HG03280 (cell line): Measurements from ENCODE around the gene GPRIN3.

Experiments
- ATAC-seq: cut with Tn5 transposase; IDR thresholded peaks from one replicate; pipeline ENCODE4 v1.9.1; 2021; ENCODE audit warnings: mild to moderate bottlenecking, moderate library complexity; ENCODE audit not compliant: unreplicated experiment

Gene GPRIN3

DNA sequence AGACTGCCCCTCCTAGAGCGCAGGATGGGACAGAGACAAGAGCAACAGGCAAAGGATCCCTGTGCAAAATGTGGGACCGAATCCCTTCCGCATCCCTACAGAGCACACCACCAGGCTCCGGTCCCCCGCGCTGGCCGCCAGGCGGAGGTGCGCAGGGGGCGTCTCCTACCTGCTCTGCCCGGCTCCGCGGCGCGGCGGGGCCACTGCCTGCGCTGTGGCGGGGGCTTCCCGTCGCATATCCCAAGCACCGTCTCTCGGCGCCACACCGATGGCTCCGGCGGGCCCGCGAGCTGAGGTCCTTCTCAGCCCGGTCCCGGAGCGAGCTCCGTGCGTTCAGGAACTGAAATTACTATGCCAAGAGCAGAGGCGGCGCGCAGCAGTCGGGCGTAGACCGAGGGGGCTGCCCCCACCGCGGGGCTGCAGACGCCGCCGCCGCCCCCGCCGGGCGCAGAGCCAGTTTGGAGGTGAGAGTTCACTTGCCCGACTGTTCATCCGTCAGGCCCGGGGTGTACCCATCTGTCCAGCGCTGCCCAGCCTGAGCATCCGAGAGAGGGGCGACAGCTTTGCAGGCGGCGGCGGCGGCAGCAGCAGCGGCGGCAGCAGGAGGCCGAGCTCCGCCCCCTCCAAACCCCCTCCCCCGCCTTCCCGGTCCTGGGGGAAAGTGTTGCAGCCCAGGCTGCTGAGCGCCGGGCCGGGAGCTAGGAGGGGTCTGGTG, at the start of gene GPRIN3:
GPRIN3 (minus strand) TSS at position 355 of the 715 bp plus-strand sequence. CDS start 57,690 bp downstream, outside the sequence.
- ATAC-seq, result no peak

DNA sequence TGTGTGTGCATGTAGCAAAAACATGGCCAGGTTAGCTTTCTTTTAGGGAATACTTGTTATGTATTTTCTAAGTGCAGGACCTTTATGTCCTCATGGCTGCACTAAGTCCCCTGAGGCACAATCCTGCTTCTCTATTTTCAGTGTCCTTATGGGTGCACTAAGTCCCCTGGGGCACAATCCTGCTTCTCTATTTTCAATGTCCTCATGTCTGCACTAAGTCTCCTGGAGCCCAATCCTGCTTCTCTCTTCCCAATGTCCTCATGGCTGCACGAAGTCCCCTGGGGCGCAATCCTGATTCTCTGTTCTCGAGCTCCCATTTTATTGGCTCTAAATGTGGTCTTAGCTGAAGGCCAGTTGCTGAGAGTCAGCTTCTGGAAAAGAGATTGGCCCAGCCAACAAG, 49.7 kb upstream of the GPRIN3 start:
- no peak for ATAC-seq

DNA sequence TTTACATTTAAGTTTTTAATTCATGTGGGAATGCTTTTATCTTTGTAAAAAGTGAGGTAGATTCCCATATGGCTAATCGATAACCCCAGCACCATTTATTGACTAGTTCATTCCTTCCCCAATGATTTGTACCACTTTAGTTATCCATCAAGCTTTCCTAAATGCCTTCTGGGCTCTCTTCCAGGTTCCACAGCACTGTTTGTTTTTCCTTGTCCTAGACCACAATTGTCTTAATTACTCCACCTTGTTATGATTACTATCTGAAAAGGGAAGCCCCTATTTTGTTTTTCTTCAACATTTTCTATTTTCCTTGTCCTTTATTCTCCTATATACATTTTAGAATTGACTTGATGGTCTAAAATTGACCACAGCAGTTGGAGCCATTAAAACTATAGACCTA, 48.5 kb upstream of the GPRIN3 start:
- no peak for ATAC-seq

DNA sequence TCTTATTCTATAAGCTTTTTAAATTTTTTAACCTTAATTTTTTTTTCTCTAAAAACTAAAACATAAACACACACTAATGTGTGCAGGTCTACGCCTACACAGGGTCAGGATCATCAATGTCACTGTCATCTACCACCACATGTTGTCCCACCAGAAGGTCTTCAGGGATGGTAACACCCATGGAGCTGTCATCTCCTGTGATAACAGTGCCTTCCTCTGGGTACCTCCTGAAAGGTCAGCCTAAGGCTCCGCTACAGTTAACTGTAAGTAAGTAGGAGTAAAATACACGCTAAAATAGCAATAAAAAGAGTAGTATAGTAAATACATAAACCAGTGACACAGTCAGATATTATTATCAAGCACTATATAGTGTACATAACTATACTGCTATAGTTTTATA, 45.9 kb upstream of the GPRIN3 start:
- ATAC-seq, result no peak

DNA sequence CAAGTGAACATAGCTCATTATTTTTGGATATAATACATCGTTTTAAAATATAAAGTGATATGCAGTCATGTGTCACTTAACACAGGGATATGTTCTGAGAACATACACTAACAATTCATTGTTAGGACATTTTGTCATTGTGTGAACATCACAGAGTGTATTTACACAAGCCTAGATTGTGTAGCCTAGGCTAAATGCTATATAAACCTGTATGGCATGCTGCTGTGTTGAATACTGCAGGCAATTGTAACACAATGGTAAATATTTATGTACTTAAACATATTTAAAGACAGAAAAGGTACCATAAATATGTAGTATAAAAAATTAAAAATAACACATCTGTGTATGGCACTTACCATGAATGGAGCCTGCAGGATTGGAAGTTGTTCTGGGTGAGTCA, 44.9 kb upstream of the GPRIN3 start:
- no peak for ATAC-seq

DNA sequence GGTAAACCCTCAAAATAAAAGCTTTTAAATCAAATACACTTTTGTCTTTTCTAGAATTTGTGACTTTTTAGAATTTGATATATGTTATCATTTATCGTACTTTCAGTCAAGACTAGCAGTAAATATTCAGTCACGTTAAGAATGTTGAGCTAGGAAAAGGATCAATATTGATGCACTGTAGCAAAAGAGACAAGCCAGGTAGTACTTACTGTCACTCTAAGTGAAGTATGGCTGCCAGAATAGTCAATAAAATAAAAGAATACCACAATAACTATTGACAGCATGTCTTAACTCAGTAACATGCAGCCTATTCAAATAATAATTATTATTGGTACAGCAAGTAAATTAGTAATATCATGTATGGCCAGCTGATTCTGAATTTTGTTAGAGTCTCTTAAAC, 43.6 kb upstream of the GPRIN3 start:
- ATAC-seq, result no peak

DNA sequence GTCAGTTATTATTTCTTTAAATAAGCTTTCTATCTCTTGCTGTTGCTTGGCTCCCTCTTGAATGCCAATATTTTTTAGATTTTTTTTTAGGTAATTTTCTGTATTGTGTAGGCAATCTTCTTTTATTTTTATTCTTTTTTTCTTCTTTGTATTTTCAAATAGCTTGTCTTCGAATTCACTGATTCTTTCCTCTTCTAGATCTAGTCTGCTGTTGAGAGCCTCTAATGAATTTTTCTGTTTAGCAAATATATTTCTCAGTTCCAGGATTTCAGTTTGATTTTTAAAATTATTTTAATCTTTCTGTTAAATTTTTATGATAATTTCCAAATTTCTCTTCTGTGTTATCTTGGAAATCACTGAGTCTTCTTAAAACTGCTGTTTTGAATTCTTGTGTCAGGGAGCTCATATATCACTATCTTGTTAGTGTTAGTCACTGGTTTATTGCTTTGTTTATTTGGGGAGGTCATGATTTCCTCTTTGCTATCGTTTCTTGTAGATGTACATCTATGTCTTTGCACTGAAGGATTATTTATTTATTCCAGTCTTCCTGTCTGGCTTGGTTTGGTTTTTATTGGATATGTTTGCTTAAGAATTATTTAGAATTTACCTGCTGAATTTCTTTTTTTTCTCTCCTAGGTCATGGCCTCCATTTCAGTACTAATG, 39.9 kb upstream of the GPRIN3 start:
- ATAC-seq, result no peak

DNA sequence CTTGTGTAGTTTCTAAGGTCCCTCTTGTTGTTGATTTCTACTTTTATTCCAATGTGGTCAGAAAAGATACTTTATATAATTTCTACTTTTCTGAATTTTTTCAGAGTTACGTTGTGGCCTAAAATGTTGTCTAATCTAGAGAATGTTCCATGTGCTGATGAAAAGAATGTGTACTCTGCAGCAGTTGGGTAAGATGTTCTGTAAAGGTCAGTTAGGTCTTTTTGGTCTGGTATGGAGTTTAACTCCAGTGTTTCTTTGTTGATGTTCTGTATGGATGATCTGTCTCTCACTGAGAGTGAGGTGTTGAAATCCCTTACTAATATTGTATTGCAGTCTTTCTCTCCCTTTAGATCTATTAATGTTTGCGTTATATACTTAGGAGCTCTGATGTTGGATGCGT, 37.0 kb upstream of the GPRIN3 start:
- no peak for ATAC-seq

DNA sequence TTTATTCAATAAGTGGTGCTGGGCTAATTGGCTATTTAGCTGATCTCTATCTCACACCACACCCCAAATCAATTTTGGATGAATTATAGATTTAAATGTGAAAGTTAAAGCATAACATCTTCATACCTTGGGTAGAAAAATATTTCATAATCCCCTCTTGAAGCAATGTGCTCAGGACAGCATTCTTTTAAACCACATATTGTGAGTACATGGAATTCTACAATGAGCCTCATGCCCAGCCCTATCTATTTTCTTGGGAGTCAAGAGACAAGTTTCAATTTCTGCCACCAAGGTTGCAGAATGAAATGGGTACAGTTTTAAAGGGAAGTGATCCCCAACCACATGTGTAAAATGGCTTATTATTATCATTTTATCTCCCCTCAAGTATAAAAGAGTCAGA, 30.6 kb upstream of the GPRIN3 start:
- no peak for ATAC-seq

DNA sequence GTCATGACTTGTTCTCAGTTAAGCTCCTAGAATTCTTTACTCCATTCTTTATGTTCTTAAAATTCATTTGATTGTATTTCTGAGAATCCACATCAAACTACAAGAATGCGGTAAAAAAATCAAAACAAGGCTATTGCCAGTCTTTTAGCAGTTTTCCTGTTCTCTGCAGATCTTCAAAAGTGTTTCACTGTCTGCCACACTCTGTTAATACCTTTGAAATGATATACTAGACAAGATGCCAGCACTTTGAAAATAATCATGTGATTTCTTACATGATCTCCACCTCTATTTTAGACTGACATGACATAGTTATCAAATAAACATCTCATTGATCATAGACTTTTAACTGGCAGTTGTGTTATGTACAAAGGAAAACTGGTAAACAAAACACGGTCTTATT, 30.1 kb upstream of the GPRIN3 start:
- ATAC-seq, result no peak

DNA sequence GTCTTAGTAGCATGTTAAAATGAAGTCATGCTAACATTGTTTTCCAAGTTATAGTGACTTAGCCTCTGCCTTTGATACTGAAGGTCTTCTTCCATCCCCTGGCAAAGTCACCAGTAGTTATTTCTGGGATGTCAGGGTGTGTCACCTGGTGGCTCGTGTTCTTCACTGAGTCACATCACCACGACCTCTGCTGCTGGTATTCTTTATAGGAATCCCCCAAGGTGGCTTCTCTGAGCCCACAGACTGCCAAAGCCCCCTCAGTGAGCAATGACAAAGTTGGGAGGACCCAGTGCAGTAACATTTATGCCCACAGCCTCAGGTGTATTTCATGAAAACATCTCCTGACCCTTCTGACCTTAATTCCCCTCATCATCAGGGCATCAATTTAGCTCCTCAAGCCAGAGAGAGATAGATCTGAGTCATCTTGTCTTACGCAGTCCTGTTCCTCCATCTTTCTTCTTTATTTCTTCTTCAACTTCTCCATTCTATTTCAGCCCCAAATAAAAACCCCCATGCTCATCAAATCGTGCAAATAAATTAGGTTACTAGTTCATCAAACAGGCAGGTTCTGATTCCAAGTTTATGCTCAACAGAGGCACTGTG, 29.3 kb upstream of the GPRIN3 start:
- no peak for ATAC-seq

DNA sequence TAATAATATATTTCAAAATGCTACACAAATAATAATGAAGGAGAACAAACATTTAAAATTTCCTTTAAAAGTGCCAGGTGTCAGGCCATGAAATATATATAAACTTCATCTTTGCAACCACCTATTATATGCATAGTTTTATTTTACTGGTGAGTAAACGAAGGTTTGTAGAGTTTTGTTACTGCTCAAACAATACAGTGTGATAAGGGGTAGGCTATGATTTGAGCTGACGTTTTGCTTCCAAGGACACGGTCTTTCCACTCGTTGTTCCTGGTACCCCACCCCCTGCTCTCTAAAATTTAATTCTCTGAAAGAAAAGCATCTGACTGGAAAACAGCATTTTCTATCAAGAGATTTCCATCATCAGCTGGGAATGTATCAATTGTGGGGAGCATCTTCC, 27.2 kb upstream of the GPRIN3 start:
- ATAC-seq, result no peak

DNA sequence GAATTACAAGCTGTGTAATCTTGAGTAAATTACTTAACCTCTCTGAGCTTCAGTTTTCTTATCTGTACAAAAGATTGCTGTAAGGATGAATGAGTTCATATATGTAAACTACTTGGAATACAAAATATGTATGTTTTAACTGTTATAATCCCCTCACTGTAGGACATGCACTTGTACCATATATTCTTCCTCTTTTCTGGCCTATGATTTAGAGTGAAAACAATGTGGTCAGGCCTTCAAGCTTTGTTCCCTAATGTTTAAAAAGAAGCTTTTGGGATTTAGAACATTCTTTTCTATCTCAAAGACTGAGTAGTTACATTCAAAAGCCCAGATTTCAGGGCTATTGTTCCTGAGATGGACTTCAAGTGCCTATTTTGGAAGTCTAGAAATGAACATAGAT, 26.7 kb upstream of the GPRIN3 start:
- no peak for ATAC-seq

DNA sequence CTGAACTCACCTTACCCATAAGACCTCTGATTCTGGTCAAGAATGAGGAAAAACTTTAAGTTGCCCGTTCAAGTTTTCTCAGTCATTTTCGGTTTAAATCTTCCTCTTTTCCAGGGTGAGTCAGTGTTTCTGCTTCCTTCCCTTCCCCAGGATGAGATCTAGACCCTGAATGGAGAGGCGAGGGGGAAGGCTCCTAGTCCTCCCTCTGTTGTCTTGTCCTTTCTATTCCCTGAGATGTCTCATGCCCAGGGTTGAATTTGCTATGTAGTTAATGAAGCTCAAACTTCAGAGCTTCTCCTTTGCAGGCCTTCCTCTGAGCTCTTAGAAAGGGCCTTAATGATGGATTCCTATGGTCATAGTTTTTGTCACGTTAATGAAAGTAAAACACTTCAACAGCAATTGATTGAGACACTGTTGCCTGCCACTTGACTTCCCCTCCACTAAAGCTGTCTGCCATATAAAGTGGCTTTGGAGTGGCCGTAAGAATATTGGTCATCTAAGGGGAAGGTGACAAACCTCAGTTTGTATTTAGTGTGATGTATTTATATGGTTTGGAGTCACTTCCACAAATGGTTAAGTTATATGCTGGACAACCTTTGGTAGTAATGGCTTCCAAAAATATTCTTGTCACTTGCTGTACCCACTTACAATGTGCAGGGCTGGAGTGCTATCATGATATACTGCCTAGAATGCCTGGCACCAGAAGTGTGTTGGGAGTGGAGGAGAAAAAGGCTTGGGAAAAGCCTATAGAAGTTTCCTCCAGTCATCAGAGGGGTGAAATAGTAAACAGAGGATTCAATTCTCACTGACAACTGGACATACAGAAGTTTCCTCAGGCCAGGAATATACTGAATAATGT, 24.3 kb upstream of the GPRIN3 start:
- ATAC-seq, result no peak

DNA sequence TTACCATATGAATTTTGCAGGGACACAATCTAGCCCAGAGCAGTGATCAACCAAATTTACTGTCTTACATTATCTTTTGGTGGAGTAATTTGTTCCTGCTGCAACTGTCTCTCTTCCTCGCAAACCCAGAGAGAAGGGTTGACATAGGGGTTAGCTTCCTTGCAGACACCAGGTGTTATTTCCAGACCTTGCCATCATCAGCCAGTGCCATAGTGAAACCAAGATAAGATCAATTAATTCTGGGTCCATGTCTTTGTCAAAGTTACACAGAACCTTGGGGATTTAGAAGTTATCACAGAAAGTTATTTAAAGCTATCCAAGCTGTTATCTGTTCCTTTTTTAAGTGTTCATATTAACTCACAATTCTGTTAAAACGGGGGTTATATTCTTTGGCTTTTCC, 23.6 kb upstream of the GPRIN3 start:
- ATAC-seq, result no peak

DNA sequence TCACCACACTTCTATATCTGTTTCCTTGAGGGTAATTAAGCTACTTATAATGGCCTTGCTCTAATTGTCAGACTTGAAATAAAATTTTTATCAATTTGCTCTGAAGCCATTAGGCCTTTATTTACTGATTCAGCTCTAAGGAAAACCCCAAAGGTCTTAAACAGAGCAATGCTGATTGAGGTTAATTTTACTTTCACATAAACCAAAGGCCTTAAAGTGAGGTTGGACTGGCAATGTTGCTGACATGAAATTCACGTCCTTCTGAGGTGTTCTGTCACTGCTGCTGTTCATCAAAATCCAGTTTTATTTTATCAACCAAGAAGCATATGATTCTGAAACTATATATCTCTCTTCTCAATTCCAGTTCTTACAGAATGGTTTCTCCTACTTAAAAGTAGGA, 21.7 kb upstream of the GPRIN3 start:
- no peak for ATAC-seq

DNA sequence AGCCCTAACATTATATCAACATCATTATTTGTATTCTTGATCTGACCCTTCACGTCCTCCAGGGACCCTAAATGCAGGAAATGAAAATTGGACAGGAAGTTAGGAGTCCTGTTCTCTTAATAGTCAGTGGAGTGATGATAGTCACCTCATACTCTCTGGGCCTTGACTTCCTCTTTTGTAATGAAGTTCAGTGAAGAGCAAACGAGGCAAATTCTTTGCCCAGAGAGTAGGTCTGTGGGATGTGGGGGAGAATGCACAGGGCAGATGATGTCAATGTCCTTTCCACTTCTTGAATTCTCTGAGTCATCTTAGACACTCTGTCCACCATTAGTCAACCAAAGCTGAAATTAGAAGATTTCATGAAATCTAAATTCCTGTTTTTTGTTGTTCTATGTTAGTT, 17.1 kb upstream of the GPRIN3 start:
- peak; percentile 84 for ATAC-seq

DNA sequence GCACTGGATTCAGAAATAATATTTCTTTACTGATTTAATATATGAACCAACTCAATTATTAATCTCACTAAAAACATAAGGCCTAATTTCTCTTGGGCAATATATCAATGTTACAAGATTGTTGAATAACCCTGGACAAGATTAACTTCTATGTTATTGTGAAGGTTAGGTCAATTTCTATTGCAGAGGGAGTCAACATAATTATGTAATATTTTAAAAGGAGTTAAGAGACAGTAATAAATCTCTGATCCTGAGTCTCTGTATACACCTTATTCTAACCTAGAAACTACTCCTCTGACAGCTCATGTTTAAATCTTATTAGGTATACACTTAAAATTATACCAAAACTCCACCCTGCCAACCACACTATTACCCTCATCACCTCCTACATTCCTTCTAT, 15.1 kb upstream of the GPRIN3 start:
- ATAC-seq, result no peak

DNA sequence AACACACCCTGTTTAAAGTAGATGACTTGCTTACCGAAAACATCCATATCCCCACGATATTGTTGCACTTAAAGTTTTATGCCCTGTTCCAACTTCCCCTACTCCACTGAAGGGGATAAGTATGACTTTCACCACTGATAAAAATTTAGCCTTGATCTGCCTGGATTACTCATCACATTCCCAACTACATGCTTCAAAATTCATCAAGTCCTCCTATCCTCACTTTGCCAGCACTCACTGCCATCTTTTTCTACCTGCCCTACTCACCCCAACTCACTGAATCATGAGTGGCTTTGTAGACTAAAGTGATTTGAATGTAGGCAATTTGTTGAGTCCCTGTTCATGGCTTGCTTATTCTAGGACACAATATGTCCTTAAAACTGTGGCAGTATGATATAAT, 12.2 kb upstream of the GPRIN3 start:
- no peak for ATAC-seq

DNA sequence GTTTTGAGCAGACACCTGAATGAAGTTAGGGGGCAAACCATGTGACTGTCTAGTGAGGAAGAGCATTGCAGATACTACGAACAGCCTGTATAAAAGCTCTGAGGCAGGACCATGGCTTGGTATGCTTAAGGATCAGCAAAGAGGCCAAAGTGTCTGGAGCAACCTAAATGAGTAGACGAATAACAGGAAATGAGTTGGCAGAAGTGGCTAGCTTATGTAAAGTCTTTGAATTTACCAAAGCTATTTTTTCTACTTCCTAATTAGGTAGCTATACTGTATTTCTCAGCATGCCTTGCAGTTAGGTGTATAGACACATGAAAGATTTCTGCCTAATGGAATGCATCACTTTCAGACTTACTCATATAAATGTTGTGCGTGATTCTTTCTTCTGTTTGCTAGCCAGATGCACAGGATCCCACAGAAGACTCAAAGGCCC, 9.3 kb upstream of the GPRIN3 start:
- ATAC-seq, result no peak

DNA sequence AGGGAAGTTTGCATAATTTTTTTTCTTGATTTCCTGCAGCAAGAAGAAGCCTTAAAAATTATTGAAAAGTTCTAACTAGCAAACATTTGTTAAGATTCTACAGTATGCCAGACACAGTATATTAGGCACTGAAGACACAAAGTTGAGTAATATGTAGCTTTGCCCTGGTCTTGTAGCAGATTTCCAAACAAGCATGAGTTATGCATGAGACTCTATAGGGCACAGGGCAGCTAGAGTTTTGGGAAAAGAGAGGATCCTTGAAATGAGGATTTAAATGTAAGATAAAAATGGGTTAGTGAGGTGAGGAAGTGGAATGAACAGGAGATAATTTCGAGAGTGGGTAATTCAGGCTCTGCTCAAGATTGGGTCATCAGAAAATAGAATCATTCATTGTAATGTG, 8.6 kb upstream of the GPRIN3 start:
- ATAC-seq, result no peak
